Measurements from ENCODE around the gene AKAP13.
"Not testable (repeated sequence)": the region's sequence is repeated elsewhere in the genome, so short reads cannot be mapped to it uniquely, and the experiment has no call there.

Gene AKAP13

GRCh38 chr15:85503151-85503799 lies 122.9 kb downstream of the AKAP13 start:
- no peak for DNase-seq

- peak; percentile 37 for DNase-seq
Measured at GRCh38 chr15:85504749-85505676, 124.6 kb downstream of the AKAP13 start.

- no peak for DNase-seq
Measured at GRCh38 chr15:85507114-85507513, 126.7 kb downstream of the AKAP13 start.

GRCh38 chr15:85509973-85510372 lies 129.6 kb downstream of the AKAP13 start:
- DNase-seq: no peak

GRCh38 chr15:85514413-85514812 lies 134.0 kb downstream of the AKAP13 start:
- no peak for DNase-seq

GRCh38 chr15:85515212-85515611 lies 134.8 kb downstream of the AKAP13 start:
- DNase-seq: no peak

- no peak for DNase-seq
Measured at GRCh38 chr15:85517086-85517485, 136.7 kb downstream of the AKAP13 start.

GRCh38 chr15:85518979-85519761 lies 138.8 kb downstream of the AKAP13 start:
- no peak for DNase-seq

- no peak for DNase-seq
Measured at GRCh38 chr15:85520650-85521049, 140.2 kb downstream of the AKAP13 start.

GRCh38 chr15:85523530-85523929 lies 143.1 kb downstream of the AKAP13 start:
- DNase-seq: no peak

GRCh38 chr15:85525755-85526154 lies 145.4 kb downstream of the AKAP13 start:
- DNase-seq: no peak

- DNase-seq: peak; percentile 27
Measured at GRCh38 chr15:85527895-85528294, 147.5 kb downstream of the AKAP13 start.

- no peak for DNase-seq
Measured at GRCh38 chr15:85530079-85530478, 149.7 kb downstream of the AKAP13 start.

- no peak for DNase-seq
Measured at GRCh38 chr15:85531083-85531482, 150.7 kb downstream of the AKAP13 start.

GRCh38 chr15:85532689-85533088 lies 152.3 kb downstream of the AKAP13 start:
- no peak for DNase-seq

- DNase-seq: no peak
Measured at GRCh38 chr15:85534031-85534430, 153.6 kb downstream of the AKAP13 start.

GRCh38 chr15:85535533-85536330 lies 155.3 kb downstream of the AKAP13 start:
- not testable (repeated sequence) for DNase-seq

GRCh38 chr15:85536341-85536740 lies 155.9 kb downstream of the AKAP13 start:
- no peak for DNase-seq

- no peak for DNase-seq
Measured at GRCh38 chr15:85539491-85539890, 159.1 kb downstream of the AKAP13 start.

- DNase-seq: no peak
Measured at GRCh38 chr15:85540085-85540797, 159.8 kb downstream of the AKAP13 start.

- DNase-seq: no peak
Measured at GRCh38 chr15:85541744-85542143, 161.3 kb downstream of the AKAP13 start.

- DNase-seq: no peak
Measured at GRCh38 chr15:85542488-85542887, 162.1 kb downstream of the AKAP13 start.

All from NCI-H2171 treated with DMSO at 0.1 percent for 48 hours (cell line).